Measurements from ENCODE around the gene PLXNA4. TPM values are rescaled to one million over a fixed set of nuclear protein-coding genes. Genes with fewer than 3 reads are reported as not detected.

The PLXNA4 gene
- total and polyA plus RNA-seq, 4 donors = 0.04 to 1.1 (median 0.41) TPM

DNA sequence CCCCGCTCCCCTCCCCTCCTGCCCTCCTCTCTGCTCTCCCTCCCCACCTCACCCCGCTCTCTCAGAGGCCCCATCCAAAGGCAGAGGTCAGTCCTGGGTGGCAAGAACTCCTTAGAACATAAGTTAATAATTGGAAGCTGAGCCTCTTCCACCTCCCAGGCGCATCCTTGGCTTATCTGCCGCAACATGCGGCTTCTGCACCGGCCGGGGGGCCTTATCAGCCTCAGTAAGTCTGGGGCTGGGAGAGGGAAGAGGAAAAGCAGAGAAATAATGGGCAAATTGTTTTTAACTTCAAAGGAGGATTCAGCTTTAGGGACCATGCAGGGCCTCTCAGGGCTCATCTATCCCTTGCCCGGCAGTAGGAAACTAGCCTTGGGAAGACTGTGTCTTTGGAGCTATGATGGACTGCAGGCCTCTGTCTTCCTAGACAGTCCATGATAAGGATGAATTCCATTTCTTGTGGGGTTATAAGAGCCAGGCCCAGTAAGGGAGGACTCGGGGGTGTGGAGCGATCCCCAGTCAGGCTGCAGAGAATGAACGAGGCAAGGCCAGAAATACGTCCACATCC lies 411.6 kb downstream of the PLXNA4 start:
- no peaks in the 10 kb centered on the region for H3K9me3 ChIP-seq (ENCODE audit: control insufficient read depth in 4 of 4, low read length in 3 of 4)
- no peak overlapping the region for H3K27ac ChIP-seq (ENCODE audit: low read depth in 1 of 2, low read length in 2 of 2)
- no peaks in the 10 kb centered on the region for H3K27me3 ChIP-seq (ENCODE audit: control insufficient read depth in 4 of 4, insufficient read depth in 4 of 4, low read length in 3 of 4)
- no peaks in the 10 kb centered on the region for H3K4me1 ChIP-seq (ENCODE audit: control insufficient read depth in 4 of 4, insufficient read depth in 4 of 4, low read length in 3 of 4)
- DNase-seq (ENCODE audit: low spot score) = peak; percentile 40
- no peaks in the 10 kb centered on the region for H3K36me3 ChIP-seq (ENCODE audit: control insufficient read depth in 4 of 4, insufficient read depth in 3 of 4, low read depth in 1 of 4, low read length in 3 of 4)
- 67% methylated on average over 12 of the region's 12 CpGs for WGBS
- H3K9ac ChIP-seq (ENCODE audit: low read depth in 1 of 2, low read length in 2 of 2) = no peak overlapping the region
- no peak overlapping the region for H3K4me3 ChIP-seq (ENCODE audit: low read depth in 1 of 3, low read length in 3 of 3)
- TF ChIP-seq GABPA (IDR thresholded peaks at IDR 0.05 in 1 of 2, conservative IDR thresholded peaks at IDR 0.05 in 1 of 2) (no peak), SP1 (IDR thresholded peaks at IDR 0.05) (no peak), HNF4A (conservative IDR thresholded peaks at IDR 0.05) (no peak), NR2F2 (IDR thresholded peaks at IDR 0.05) (no peak), FOXA2 (IDR thresholded peaks at IDR 0.05) (no peak), ZBTB33 (IDR thresholded peaks at IDR 0.05) (no peak), CTCF (IDR thresholded peaks at IDR 0.05; ENCODE audit: low read depth, low read length, missing input control) (no peak), ATF3 (IDR thresholded peaks at IDR 0.05) (no peak), MAX (IDR thresholded peaks at IDR 0.05) (no peak), EGR1 (IDR thresholded peaks at IDR 0.05; ENCODE audit: low read depth in 2 of 2) (no peak), FOXA1 (IDR thresholded peaks at IDR 0.05) (no peak), JUND (IDR thresholded peaks at IDR 0.05) (no peak), RAD21 (IDR thresholded peaks at IDR 0.05) (no peak)

DNA sequence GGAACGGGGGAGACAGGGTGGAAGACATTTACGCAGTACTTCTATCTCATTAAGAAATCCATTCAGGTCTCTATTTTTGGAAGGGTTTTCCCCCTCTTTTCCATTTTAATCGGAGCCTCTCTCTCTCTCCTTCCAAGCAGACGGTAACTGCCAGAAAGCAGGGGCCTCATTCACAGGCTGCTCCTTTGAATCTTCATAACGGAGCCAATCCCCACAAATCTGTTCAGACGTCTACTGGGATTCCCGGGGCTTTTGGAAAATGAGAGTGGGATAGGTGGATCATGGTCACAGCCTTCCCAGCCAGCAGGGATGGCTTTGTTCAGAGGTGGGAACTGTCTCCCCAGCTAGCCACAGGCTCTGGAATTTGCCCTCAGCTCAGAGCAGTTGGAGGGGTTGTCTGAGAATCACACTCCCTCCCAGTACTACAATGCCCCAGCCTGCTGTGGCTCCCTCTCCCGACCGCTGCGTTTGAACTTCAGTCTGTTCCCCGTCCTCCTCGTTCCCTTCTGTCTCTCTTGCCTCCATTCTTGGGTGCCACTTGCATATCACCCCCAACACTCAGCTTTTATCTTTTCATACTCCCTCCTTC lies 413.6 kb downstream of the PLXNA4 start:
- Histone ChIP-seq H3K4me3 (ENCODE audit: low read depth in 1 of 3, low read length in 3 of 3) (no peak overlapping the region), H3K9me3 (ENCODE audit: control insufficient read depth in 4 of 4, low read length in 3 of 4) (no peaks in the 10 kb centered on the region), H3K27me3 (ENCODE audit: control insufficient read depth in 4 of 4, insufficient read depth in 4 of 4, low read length in 3 of 4) (no peaks in the 10 kb centered on the region), H3K9ac (ENCODE audit: low read depth in 1 of 2, low read length in 2 of 2) (no peak overlapping the region), H3K27ac (ENCODE audit: low read depth in 1 of 2, low read length in 2 of 2) (no peak overlapping the region), H3K4me1 (ENCODE audit: control insufficient read depth in 4 of 4, insufficient read depth in 4 of 4, low read length in 3 of 4) (no peaks in the 10 kb centered on the region), H3K36me3 (ENCODE audit: control insufficient read depth in 4 of 4, insufficient read depth in 3 of 4, low read depth in 1 of 4, low read length in 3 of 4) (no peaks in the 10 kb centered on the region)
- DNase-seq (ENCODE audit: low spot score) = no peak
- WGBS = 65% methylated on average over 12 of the region's 12 CpGs
- TF ChIP-seq TAF1 (conservative IDR thresholded peaks at IDR 0.05) = no peak
- TF ChIP-seq FOXA2 (IDR thresholded peaks at IDR 0.05) = no peak
- no peak for TF ChIP-seq SP1 (IDR thresholded peaks at IDR 0.05)
- TF ChIP-seq GABPA (IDR thresholded peaks at IDR 0.05 in 1 of 2, conservative IDR thresholded peaks at IDR 0.05 in 1 of 2) = no peak
- TF ChIP-seq ATF3 (IDR thresholded peaks at IDR 0.05) = no peak
- TF ChIP-seq, protein P1, sequence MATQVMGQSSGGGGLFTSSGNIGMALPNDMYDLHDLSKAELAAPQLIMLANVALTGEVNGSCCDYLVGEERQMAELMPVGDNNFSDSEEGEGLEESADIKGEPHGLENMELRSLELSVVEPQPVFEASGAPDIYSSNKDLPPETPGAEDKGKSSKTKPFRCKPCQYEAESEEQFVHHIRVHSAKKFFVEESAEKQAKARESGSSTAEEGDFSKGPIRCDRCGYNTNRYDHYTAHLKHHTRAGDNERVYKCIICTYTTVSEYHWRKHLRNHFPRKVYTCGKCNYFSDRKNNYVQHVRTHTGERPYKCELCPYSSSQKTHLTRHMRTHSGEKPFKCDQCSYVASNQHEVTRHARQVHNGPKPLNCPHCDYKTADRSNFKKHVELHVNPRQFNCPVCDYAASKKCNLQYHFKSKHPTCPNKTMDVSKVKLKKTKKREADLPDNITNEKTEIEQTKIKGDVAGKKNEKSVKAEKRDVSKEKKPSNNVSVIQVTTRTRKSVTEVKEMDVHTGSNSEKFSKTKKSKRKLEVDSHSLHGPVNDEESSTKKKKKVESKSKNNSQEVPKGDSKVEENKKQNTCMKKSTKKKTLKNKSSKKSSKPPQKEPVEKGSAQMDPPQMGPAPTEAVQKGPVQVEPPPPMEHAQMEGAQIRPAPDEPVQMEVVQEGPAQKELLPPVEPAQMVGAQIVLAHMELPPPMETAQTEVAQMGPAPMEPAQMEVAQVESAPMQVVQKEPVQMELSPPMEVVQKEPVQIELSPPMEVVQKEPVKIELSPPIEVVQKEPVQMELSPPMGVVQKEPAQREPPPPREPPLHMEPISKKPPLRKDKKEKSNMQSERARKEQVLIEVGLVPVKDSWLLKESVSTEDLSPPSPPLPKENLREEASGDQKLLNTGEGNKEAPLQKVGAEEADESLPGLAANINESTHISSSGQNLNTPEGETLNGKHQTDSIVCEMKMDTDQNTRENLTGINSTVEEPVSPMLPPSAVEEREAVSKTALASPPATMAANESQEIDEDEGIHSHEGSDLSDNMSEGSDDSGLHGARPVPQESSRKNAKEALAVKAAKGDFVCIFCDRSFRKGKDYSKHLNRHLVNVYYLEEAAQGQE (IDR thresholded peaks at IDR 0.05) = no peak
- no peak for TF ChIP-seq NR2F2 (IDR thresholded peaks at IDR 0.05)
- no peak for TF ChIP-seq ZBTB33 (IDR thresholded peaks at IDR 0.05)
- TF ChIP-seq HNF4A (conservative IDR thresholded peaks at IDR 0.05) = no peak
